Ovary (tissue), 3 donors: ENCODE measurements around the gene NECAB2.

ENCODE experiments used
- CTCF ChIP-seq, 3 donors: fragments of 450-650 bp in 2 of 3; fragments of 200-600 bp in 1 of 3; IDR thresholded peaks; one replicate each; pipeline versions ENCODE4 v1.5.1 to v1.8.0; 2016 to 2022; ENCODE audit warnings: antibody characterized with exemption in 3 of 3, mild to moderate bottlenecking in 1 of 3
- EP300 ChIP-seq: sonication (generic); formaldehyde crosslinking; IDR thresholded peaks from one replicate; pipeline ENCODE4 v1.6.1; 2017; ENCODE audit warnings: antibody characterized with exemption
- POLR2A ChIP-seq: fragments of 450-650 bp; IDR thresholded peaks from one replicate; pipeline ENCODE4 v1.6.1; 2017; ENCODE audit warnings: antibody characterized with exemption, mild to moderate bottlenecking, moderate library complexity
- donor health status: DM: no; HTN: no; CAD: no.

GRCh38 chr16:83958846-83959565, 9.0 kb upstream of the NECAB2 start:
- TF ChIP-seq CTCF (IDR thresholded peaks at IDR 0.05) (no peak), POLR2A (no peak), EP300 (no peak)
